Small intestine (tissue), 7 donors: ENCODE data around the gene CIAO2B. TPM values are rescaled to one million over a fixed set of nuclear protein-coding genes. Genes with fewer than 3 reads are reported as not detected.

ENCODE experiments used
- DNase-seq, 2 donors: peaks; one replicate each; pipeline versions ENCODE4 v3.0.0 to v3.0.0-alpha.2; 2013
- FAIRE-seq: peaks from 2 replicates; lab custom pipeline; 2012; peaks lifted over from hg19 to GRCh38; lab: Jason Lieb, UNC
- H3K27ac ChIP-seq, 3 donors: one replicate each; pipeline ENCODE4 v1.5.1; 2013; ENCODE audit warnings: low read length in 2 of 3, mild to moderate bottlenecking in 2 of 3, control low read depth in 1 of 3, inconsistent platforms in 1 of 3, low read depth in 1 of 3, moderate library complexity in 1 of 3
- H3K27me3 ChIP-seq, 3 donors: one replicate each; pipeline ENCODE4 v1.6.1; 2013; ENCODE audit warnings: low read length in 3 of 3, inconsistent platforms in 1 of 3; ENCODE audit not compliant: control insufficient read depth in 3 of 3, insufficient read depth in 3 of 3
- H3K36me3 ChIP-seq, 3 donors: one replicate each; pipeline ENCODE4 v1.6.1; 2013; ENCODE audit warnings: low read length in 3 of 3, inconsistent platforms in 1 of 3, low read depth in 1 of 3, mild to moderate bottlenecking in 1 of 3, moderate library complexity in 1 of 3; ENCODE audit not compliant: control insufficient read depth in 3 of 3, insufficient read depth in 2 of 3
- H3K4me1 ChIP-seq, 3 donors: one replicate each; pipeline ENCODE4 v1.6.1; 2013; ENCODE audit warnings: low read length in 2 of 3, inconsistent platforms in 1 of 3, low read depth in 1 of 3, mild to moderate bottlenecking in 1 of 3, moderate library complexity in 1 of 3; ENCODE audit not compliant: control insufficient read depth in 3 of 3, insufficient read depth in 2 of 3
- H3K4me3 ChIP-seq, 3 donors: one replicate each; pipeline ENCODE4 v1.5.1; 2013; ENCODE audit warnings: low read length in 3 of 3, control low read depth in 1 of 3, inconsistent platforms in 1 of 3, low read depth in 1 of 3, mild to moderate bottlenecking in 1 of 3, moderate library complexity in 1 of 3
- H3K9me3 ChIP-seq, 2 donors: one replicate each; pipeline ENCODE4 v1.6.1; 2013; ENCODE audit warnings: low read depth in 1 of 2, low read length in 1 of 2; ENCODE audit not compliant: control insufficient read depth in 2 of 2, insufficient read depth in 1 of 2
- WGBS, 3 donors: extraction: QIAGEN DNeasy Blood & Tissue Kit; methylation state at CpG; one replicate each; pipeline ENCODE4 v1.1.7; 2013; 5-methylcytosine and 5-hydroxymethylcytosine counted together
- polyA plus RNA-seq, 4 donors: library from polyadenylated mRNA; stranded (reverse) in 3 of 4; unstranded in 1 of 4; fragments of 200-250 nt in 3 of 4; fragments of 120-200 nt in 1 of 4; gene quantifications; one replicate each; pipeline versions ENCODE4 v1.2.1 to v1.2.3, GENCODE V29; 2013
- donor health status: healthy with polysubstance abuse.
- donor health status: control.
- donor health status: control.
- donor health status: Bipolar disorder and iron deficiency.
- donor health status: healthy.

Gene CIAO2B
- polyA plus RNA-seq, 4 donors: 79.7 to 274 (median 232) TPM

DNA sequence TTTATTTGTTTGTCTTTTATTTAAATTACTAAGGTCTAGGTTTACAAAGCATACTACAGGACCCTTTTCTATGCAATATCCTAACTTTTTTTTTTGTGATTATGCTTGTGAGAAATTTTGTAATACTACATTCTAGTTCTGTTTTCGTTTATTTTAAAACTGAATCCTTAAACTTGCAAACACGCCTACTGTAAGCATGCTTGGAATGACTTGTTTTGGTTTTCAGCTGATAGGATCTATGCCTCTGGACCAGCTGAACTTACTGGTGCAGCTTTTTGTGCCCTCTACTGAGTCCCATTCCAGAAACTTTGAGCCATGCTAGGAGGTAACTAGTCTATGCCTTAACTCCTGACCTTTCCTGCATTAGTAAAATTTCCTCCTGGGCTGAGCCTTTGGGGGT lies 47.9 kb downstream of the CIAO2B start:
- Histone ChIP-seq H3K9me3 (no peaks in the 10 kb centered on the region), H3K36me3 (peaks cover 7 to 25% (median 15%) of the 10 kb centered on the region in 3 donors), H3K4me3 (no peak overlapping the region), H3K27ac (no peak overlapping the region), H3K27me3 (no peaks in the 10 kb centered on the region), H3K4me1 (peaks cover 0 to 4% (median 3%) of the 10 kb centered on the region in 3 donors)
- FAIRE-seq: no peak
- DNase-seq: no peak
- 77 to 88% (median 81%) methylated on average over 2 of the region's 2 CpGs for WGBS, 3 donors

- H3K9me3 ChIP-seq: no peaks in the 10 kb centered on the region
- no peak overlapping the region for H3K27ac ChIP-seq
- 90 to 91% (median 90%) methylated on average over 12 of the region's 12 CpGs for WGBS, 3 donors
- DNase-seq: no peak
- H3K4me3 ChIP-seq: no peak overlapping the region
- no peak for FAIRE-seq
- H3K27me3 ChIP-seq: no peaks in the 10 kb centered on the region
- H3K4me1 ChIP-seq: peaks cover 0 to 6% (median 4%) of the 10 kb centered on the region in 3 donors
- H3K36me3 ChIP-seq: peaks cover 7 to 23% (median 15%) of the 10 kb centered on the region in 3 donors
Measured at GRCh38 chr16:66885491-66885890, 48.7 kb downstream of the CIAO2B start.

DNA sequence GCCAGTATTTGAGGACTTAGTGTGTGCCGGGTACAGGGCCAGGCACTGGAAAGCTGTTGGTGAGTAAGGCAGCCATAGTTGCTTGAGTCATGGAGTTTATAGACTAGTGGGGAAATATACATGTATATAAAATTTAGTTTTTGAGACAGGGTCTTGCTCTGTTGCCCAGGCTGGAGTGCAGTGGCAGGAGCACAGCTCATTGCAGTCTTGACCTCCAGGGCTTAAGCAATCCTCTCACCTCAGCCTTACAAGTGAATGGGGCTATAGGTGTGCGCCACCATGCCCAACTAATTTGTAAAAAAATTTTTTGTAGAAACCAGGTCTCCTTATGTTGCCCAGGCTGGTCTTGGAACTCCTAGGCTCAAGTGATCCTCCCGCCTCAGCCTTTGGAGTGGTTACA lies 51.5 kb downstream of the CIAO2B start:
- Histone ChIP-seq H3K4me1 (peaks cover 3 to 17% (median 8%) of the 10 kb centered on the region in 3 donors), H3K27ac (no peak overlapping the region), H3K36me3 (peaks cover 7 to 16% (median 15%) of the 10 kb centered on the region in 3 donors), H3K9me3 (no peaks in the 10 kb centered on the region), H3K4me3 (no peak overlapping the region), H3K27me3 (no peaks in the 10 kb centered on the region)
- FAIRE-seq: no peak
- 98 to 99% (median 99%) methylated on average over 3 of the region's 3 CpGs for WGBS, 3 donors
- no peak for DNase-seq

Other genes starting within 250 kb of the CIAO2B start
- 10 to 100 TPM; 21.1 to 54.3 (median 43.0) TPM for gene CMTM4, start 237.7 kb downstream of the CIAO2B start, polyA plus RNA-seq
- gene DYNC1LI2, start 182.8 kb downstream of the CIAO2B start, polyA plus RNA-seq: 10 to 100 TPM; 37.8 to 92.9 (median 62.6) TPM
- under 1 TPM in 1 of 4 donors, not detected in 3; 0.04 TPM for gene TERB1, start 132.8 kb downstream of the CIAO2B start, polyA plus RNA-seq
- gene NAE1, start 103.4 kb downstream of the CIAO2B start, polyA plus RNA-seq: 10 to 100 TPM; 39.4 to 60.9 (median 47.1) TPM
- gene CA7, start 90.0 kb downstream of the CIAO2B start, polyA plus RNA-seq: 10 to 100 TPM in 3 of 4 donors, 1 to 10 TPM in 1; 6.4 to 89.7 (median 47.7) TPM
- gene PDP2, start 53.9 kb downstream of the CIAO2B start, polyA plus RNA-seq: 10 to 100 TPM in 1 of 4 donors, 1 to 10 TPM in 3; 1.6 to 11.2 (median 4.3) TPM
- 1 to 10 TPM in 3 of 4 donors, under 1 TPM in 1; 0.91 to 8.5 (median 4.4) TPM for gene CDH16, start 15.5 kb downstream of the CIAO2B start, polyA plus RNA-seq
- gene RRAD, start 8.9 kb downstream of the CIAO2B start, polyA plus RNA-seq: 10 to 100 TPM in 1 of 4 donors, 1 to 10 TPM in 2, under 1 TPM in 1; 0.83 to 10.9 (median 3.6) TPM
- gene CES2, start 1.1 kb upstream of the CIAO2B start, polyA plus RNA-seq: 100 to 1,000 TPM; 221 to 337 (median 294) TPM
- gene CES3, start 26.9 kb upstream of the CIAO2B start, polyA plus RNA-seq: 10 to 100 TPM; 14.6 to 36.0 (median 24.3) TPM
- 10 to 100 TPM in 2 of 4 donors, 1 to 10 TPM in 2; 4.8 to 26.3 (median 10.5) TPM for gene CES4A, start 54.2 kb upstream of the CIAO2B start, polyA plus RNA-seq
- gene CBFB, start 94.7 kb upstream of the CIAO2B start, polyA plus RNA-seq: 10 to 100 TPM in 2 of 4 donors, 1 to 10 TPM in 2; 5.4 to 21.6 (median 10.7) TPM
- 10 to 100 TPM in 2 of 4 donors, 1 to 10 TPM in 2; 5.9 to 13.6 (median 8.7) TPM for gene PHAF1, start 175.5 kb upstream of the CIAO2B start, polyA plus RNA-seq
- gene B3GNT9, start 216.6 kb upstream of the CIAO2B start, polyA plus RNA-seq: 1 to 10 TPM in 3 of 4 donors, under 1 TPM in 1; 0.89 to 4.9 (median 2.6) TPM
- 10 to 100 TPM; 16.6 to 37.8 (median 23.6) TPM for gene TRADD, start 225.5 kb upstream of the CIAO2B start, polyA plus RNA-seq
- 10 to 100 TPM in 1 of 4 donors, 1 to 10 TPM in 3; 5.8 to 13.1 (median 6.9) TPM for gene FBXL8, start 225.6 kb upstream of the CIAO2B start, polyA plus RNA-seq
- gene HSF4, start 230.3 kb upstream of the CIAO2B start, polyA plus RNA-seq: 10 to 100 TPM in 1 of 4 donors, 1 to 10 TPM in 3; 4.6 to 15.1 (median 7.6) TPM
- 10 to 100 TPM in 2 of 4 donors, 1 to 10 TPM in 2; 4.5 to 17.1 (median 9.5) TPM for gene NOL3, start 236.1 kb upstream of the CIAO2B start, polyA plus RNA-seq
- 10 to 100 TPM; 15.7 to 19.0 (median 18.2) TPM for gene MATCAP1, start 249.6 kb upstream of the CIAO2B start, polyA plus RNA-seq